Mesenchymal stem cell (in vitro differentiated cells and primary cell): ENCODE data around the gene FAS. TPM values are rescaled to one million over a fixed set of nuclear protein-coding genes. Genes with fewer than 3 reads are reported as not detected.

ENCODE experiments used
- small RNA-seq: library from polyadenylated mRNA; stranded (forward); fragments of <200 nt; extraction: miRNeasy Mini kit (QIAGEN cat#:217004); gene quantifications from one replicate; pipeline ENCODE3, GENCODE V24; 2013; ENCODE audit warnings: low read depth

The FAS gene

Small RNA genes lying within 50 kb of the gene (small RNA-seq; reads per million reads assigned to genes)
- gene MIR4679-2 (not detected), gene RF02116 (not detected)
